GM12875 (cell line): ENCODE measurements around the gene PHLDA3.
A peak's percentile ranks its signal among the peaks of the same experiment; 100 is the strongest.

Experiments
- H3K4me3 ChIP-seq: one replicate; pipeline ENCODE4 v1.5.1; 2011; ENCODE audit warnings: low read depth, low read length, control low read depth
- TF ChIP-seq, protein P1 (sequence below): IDR thresholded peaks from 2 replicates; pipeline ENCODE4 v1.5.1; 2011; ENCODE audit warnings: low read depth, mild to moderate bottlenecking, control low read depth, inconsistent platforms, low read length, moderate library complexity, borderline replicate concordance; ENCODE audit not compliant: insufficient read depth

Gene PHLDA3

DNA sequence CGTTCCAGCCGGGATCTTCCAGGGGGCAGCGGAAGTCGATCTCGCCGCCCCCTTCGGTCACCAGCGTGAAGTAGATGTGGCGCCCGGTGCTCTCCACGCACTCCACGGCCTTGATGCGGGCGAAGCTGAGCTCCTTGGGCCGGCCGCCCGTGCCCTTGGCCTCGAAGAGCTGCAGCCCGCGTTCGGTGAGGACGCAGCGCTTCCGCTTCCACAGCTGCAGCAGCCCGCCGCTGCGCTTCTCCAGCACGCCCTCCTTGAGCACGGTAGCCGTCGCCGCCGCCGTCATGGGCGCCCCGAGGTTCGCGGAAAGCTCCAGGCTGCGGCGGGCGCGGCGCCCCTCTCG lies 516 bp downstream of the PHLDA3 start:
- TF ChIP-seq, protein P1, sequence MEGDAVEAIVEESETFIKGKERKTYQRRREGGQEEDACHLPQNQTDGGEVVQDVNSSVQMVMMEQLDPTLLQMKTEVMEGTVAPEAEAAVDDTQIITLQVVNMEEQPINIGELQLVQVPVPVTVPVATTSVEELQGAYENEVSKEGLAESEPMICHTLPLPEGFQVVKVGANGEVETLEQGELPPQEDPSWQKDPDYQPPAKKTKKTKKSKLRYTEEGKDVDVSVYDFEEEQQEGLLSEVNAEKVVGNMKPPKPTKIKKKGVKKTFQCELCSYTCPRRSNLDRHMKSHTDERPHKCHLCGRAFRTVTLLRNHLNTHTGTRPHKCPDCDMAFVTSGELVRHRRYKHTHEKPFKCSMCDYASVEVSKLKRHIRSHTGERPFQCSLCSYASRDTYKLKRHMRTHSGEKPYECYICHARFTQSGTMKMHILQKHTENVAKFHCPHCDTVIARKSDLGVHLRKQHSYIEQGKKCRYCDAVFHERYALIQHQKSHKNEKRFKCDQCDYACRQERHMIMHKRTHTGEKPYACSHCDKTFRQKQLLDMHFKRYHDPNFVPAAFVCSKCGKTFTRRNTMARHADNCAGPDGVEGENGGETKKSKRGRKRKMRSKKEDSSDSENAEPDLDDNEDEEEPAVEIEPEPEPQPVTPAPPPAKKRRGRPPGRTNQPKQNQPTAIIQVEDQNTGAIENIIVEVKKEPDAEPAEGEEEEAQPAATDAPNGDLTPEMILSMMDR = no peak

DNA sequence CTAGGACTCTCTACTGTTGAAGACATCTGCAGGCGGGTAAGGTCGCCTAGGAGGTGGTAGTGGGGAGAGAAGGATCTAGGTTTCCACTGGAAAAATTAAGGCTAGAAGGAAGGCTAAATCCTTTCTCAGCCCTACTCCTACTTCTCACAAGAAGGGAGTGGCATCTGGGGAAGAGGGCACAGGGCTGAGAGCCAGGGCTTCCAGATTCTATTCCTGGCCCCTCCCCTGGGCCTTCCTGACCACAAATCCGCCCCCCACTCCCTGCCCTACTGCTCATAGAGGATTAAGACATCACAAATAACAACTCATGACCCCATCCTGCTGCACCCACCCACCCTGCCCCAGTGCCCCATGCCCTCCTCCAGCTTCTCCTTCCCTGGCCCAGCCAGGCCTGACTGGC lies 2.5 kb downstream of the PHLDA3 start:
- TF ChIP-seq, protein P1 = no peak
- H3K4me3 ChIP-seq = no peak overlapping the region

More for the DNA sequence above, 516 bp downstream of the PHLDA3 start:
- H3K4me3 ChIP-seq = peak overlapping the region; percentile 49

DNA sequence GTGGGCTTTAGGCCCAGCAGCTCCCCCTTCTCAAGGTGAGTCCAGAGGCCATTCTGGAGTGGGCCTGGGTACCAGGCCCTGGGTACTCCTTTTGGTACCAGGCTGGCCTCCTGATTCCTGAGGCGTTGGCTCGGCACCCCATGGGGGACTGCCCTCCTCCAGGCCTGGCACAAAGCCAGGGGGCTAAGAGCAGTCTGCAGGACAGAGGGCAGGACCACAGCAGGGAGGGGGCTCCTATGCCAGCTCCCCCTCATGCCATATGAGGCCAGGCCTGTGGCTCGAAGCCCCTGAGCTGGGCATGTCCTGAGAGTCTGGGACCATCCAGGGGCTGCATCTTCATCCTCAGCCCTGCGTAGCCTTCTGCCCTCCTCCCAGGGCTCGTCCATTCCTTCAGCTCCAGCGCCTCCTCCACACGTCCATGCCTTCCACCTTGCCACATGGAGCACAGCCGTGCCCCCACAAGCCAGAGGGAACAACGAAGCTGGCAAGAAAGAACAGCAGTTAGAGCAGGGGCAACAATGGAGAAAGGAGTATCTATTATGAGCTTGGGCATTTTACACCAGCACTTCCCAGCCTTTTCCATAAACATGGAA lies 3.2 kb downstream of the PHLDA3 start:
- no peak overlapping the region for H3K4me3 ChIP-seq
- TF ChIP-seq, protein P1 = no peak

DNA sequence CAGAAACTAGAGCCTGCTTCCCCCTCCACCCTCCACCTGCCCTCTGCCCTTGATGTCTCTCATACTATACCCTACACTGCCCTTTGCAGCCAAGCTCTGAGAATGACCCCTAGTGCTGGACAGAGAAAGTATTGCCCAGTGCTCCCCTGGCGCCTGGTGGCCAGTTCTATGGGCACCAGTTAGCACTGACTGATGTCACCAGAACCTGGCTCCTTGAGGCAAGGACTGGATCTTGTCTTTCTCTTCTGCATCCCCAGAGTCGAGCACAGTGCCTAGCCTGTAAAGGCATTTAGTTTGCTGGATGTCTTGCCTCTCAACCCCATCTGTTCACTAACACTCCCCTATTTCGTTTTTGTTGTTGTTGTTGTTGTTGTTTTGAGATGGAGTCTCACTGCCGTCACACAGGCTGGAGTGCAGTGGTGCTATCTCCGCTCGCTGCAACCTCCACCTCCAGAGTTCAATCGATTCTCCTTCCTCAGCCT lies 5.9 kb downstream of the PHLDA3 start:
- H3K4me3 ChIP-seq = no peak overlapping the region
- TF ChIP-seq, protein P1 = no peak

DNA sequence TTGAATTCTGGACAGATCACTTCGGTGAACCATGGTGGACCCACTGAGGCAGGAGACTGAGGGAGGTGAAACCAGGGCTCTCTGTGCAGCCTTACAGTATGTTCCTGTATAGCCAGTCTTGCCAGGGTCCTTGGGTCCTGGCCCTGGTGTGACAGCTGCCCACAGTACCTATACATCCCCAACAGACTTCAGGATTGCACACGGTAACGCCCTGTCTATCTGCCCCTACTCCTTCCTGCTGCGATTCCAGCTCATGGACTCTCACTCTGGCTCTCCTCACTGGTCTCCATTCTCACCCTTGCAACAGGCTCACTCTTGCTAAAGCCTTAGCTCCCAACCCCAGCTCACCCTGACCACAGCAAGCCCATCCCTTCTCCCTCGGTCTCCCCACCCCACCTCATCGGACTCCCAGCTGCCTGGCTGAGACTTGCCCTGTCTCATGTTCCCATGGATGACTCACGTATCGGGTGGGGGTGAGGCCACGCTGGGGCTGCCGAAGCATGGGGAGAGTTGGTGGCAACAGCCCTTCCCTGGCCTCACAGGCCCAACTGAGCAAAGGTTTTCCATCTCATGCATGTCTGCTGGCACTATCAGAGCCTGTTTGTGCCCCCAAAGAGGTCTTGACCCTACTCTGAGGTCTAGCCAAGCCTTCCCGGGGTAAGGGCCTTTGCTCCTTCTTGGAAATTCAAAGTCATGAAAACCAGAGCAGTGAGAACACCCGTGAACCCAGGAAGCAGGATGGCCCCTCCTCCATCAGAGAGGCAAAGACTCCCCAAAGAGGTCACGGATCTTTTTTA lies 7.1 kb downstream of the PHLDA3 start:
- H3K4me3 ChIP-seq = no peak overlapping the region
- TF ChIP-seq, protein P1 = no peak

DNA sequence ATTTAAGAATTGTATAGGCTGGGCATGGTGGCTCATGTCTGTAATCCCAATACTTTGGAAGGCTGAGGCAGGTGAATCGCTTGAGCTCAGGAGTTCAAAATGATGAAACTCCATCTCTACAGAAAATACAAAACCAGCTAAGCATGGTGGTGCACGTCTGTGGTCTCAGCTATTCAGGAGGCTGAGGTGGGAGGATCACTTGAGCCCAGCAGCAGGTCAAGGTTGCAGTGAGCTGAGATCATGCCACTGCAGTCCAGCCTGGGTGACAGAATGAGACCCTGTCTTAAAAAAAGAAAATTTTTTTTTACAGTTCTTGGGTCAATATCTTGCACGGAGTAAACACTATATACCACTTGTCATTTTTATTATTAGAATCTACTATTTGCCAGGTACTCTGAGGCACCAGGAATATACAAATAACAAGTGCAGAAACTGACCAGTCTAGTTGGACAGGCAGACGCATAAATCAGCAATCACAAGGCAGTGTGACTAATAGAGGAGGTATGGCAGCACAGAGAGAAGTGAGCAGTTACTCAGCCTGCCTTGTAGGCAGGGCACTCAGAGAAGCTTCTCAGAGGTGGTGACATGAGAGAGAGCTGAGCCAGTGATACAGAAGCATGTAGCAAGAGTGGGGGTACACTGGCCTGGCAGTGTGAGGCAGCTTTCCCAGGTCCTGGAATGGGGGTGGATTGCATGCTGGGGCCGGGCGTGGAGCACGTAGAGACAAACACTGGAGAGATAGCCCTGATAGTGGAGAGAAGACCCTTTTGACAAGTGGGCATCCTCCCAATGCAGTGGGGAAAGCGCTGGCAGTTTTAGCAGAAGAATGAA lies 8.0 kb downstream of the PHLDA3 start:
- TF ChIP-seq, protein P1 = no peak
- H3K4me3 ChIP-seq = no peak overlapping the region
